MM.1S (cell line): ENCODE measurements around the gene PNLIPRP1.

Experiments
- EZH2 ChIP-seq: fragments of 300-600 bp; sonication (generic); optimal IDR thresholded peaks from 2 replicates; pipeline ENCODE3; 2017; ENCODE audit warnings: low read depth, mild to moderate bottlenecking, antibody characterized with exemption, low read length, mixed read lengths
- TF ChIP-seq, protein P1 (sequence below): fragments of 300-600 bp; sonication (generic); IDR thresholded peaks from 2 replicates; pipeline ENCODE4 v1.5.1; 2016; ENCODE audit warnings: antibody characterized with exemption, low read length, mixed read lengths

DNA sequence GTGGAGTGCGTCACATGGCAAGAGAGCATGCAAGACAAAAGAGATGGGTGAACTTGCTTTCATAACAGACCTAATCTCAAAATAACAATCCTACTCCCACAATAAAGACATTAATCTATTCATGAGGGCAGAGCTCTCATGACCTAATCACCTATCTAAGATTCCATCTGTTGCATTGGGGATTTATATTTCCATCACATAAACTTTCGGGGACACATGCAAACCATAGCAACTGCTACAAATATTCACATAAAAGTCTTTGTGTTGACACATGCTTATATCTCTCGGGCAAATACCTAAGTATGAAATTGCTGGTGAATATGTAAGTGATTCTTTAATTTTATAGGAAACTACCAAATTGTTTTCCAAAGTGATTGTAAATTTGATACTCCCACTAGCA, 16.0 kb upstream of the PNLIPRP1 start:
- TF ChIP-seq, protein P1, sequence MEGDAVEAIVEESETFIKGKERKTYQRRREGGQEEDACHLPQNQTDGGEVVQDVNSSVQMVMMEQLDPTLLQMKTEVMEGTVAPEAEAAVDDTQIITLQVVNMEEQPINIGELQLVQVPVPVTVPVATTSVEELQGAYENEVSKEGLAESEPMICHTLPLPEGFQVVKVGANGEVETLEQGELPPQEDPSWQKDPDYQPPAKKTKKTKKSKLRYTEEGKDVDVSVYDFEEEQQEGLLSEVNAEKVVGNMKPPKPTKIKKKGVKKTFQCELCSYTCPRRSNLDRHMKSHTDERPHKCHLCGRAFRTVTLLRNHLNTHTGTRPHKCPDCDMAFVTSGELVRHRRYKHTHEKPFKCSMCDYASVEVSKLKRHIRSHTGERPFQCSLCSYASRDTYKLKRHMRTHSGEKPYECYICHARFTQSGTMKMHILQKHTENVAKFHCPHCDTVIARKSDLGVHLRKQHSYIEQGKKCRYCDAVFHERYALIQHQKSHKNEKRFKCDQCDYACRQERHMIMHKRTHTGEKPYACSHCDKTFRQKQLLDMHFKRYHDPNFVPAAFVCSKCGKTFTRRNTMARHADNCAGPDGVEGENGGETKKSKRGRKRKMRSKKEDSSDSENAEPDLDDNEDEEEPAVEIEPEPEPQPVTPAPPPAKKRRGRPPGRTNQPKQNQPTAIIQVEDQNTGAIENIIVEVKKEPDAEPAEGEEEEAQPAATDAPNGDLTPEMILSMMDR, result no peak
- no peak for TF ChIP-seq EZH2
